SK-N-MC (cell line): ENCODE measurements around the gene CST5.

Experiments used
- EZH2 ChIP-seq: fragments of 200-600 bp; sonication (generic); IDR thresholded peaks from one replicate; pipeline ENCODE4 v1.6.1; 2017; ENCODE audit warnings: antibody characterized with exemption
- FOXP2 ChIP-seq: optimal IDR thresholded peaks from 2 replicates; pipeline ENCODE3; 2011; ENCODE audit warnings: mild to moderate bottlenecking, moderate library complexity; ENCODE audit not compliant: insufficient read depth; ENCODE audit errors: extremely low read length, control extremely low read depth
- POLR2AphosphoS5 ChIP-seq: IDR thresholded peaks from 2 replicates; pipeline ENCODE4 v1.6.1; 2012; ENCODE audit warnings: mild to moderate bottlenecking, low read depth, low read length, borderline replicate concordance

DNA sequence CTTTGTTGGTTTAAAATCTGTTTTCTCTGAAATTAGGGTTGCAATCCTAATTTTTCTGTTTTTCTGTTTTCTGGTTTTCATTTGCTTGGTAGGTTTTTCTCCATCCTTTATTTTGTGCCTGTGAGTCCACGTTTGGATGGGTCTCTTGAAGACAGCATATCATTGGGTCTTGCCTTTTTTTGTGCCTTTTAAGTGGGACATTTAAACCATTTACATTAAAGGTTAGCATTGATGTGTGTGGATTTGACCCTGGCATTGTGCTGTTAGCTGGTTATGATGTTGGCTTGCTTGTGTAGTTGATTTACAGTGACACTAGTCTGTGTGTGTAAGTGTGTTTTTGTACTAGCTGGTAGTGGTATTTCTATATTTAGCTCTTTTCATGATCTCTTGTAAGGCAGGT is 28.0 kb upstream of the CST5 start:
- TF ChIP-seq EZH2 (no peak), POLR2AphosphoS5 (no peak), FOXP2 (no peak)
